Natural killer cell (primary cell): ENCODE data around the gene RAI1. TPM values are rescaled to one million over a fixed set of nuclear protein-coding genes. Genes with fewer than 3 reads are reported as not detected.
A peak's percentile ranks its signal among the peaks of the same experiment; 100 is the strongest.

Source experiments
- ATAC-seq, 3 donors: fragments of 150-1000 bp in 2 of 3; fragments of 200-7000 bp in 1 of 3; cut with Tn5 transposase; 1 replicate in 1 of 3; 2 replicates in 2 of 3; pipeline ENCODE4 v1.10.0; 2021; ENCODE audit warnings: mild to moderate bottlenecking in 2 of 3, moderate library complexity in 2 of 3
- DNase-seq, 2 donors: peaks; one replicate each; pipeline versions ENCODE4 v3.0.0 to v3.0.0-alpha.2; 2013 to 2021; ENCODE audit warnings: mixed read lengths in 1 of 2
- H3K27ac ChIP-seq: one replicate; pipeline ENCODE4 v1.5.1; 2013; ENCODE audit warnings: mild to moderate bottlenecking, low read length
- H3K27me3 ChIP-seq: one replicate; pipeline ENCODE4 v1.6.1; 2013; ENCODE audit warnings: low read length; ENCODE audit not compliant: control insufficient read depth, insufficient read depth
- H3K36me3 ChIP-seq: one replicate; pipeline ENCODE4 v1.6.1; 2013; ENCODE audit warnings: low read length; ENCODE audit not compliant: control insufficient read depth, insufficient read depth
- H3K4me1 ChIP-seq: one replicate; pipeline ENCODE4 v1.6.1; 2013; ENCODE audit warnings: low read length; ENCODE audit not compliant: control insufficient read depth, insufficient read depth
- H3K4me3 ChIP-seq: one replicate; pipeline ENCODE4 v1.5.1; 2013; ENCODE audit warnings: low read length
- H3K9me3 ChIP-seq: one replicate; pipeline ENCODE4 v1.6.1; 2013; ENCODE audit warnings: low read length; ENCODE audit not compliant: control insufficient read depth, insufficient read depth
- H3K27ac Mint-ChIP-seq, 2 donors: one replicate each; pipeline ENCODE4 v1.8.0; 2022; ENCODE audit warnings: mild to moderate bottlenecking in 2 of 2, mixed read lengths in 2 of 2, moderate library complexity in 1 of 2
- H3K27me3 Mint-ChIP-seq, 2 donors: one replicate each; pipeline ENCODE4 v1.8.0; 2022; ENCODE audit warnings: low read depth in 2 of 2, mixed read lengths in 2 of 2
- H3K36me3 Mint-ChIP-seq: one replicate; pipeline ENCODE4 v1.8.0; 2022; ENCODE audit warnings: mixed read lengths
- H3K4me1 Mint-ChIP-seq, 2 donors: one replicate each; pipeline ENCODE4 v1.8.0; 2022; ENCODE audit warnings: mixed read lengths in 2 of 2
- H3K4me3 Mint-ChIP-seq: one replicate; pipeline ENCODE4 v1.8.0; 2022; ENCODE audit warnings: mild to moderate bottlenecking, moderate library complexity, mixed read lengths
- H3K9me3 Mint-ChIP-seq, 2 donors: one replicate each; pipeline ENCODE4 v1.8.0; 2022; ENCODE audit warnings: mixed read lengths in 2 of 2
- CTCF ChIP-seq: fragments of 200-600 bp; IDR thresholded peaks from one replicate; pipeline ENCODE4 v1.8.0; 2022; ENCODE audit warnings: antibody characterized with exemption
- WGBS: methylation state at CpG from one replicate; pipeline ENCODE4 v1.1.7; 2013; ENCODE audit warnings: missing lambda C conversion rate; ENCODE audit not compliant: insufficient coverage; 5-methylcytosine and 5-hydroxymethylcytosine counted together
- intact Hi-C: fragments of 100-400 bp; cut with micrococcal nuclease; formaldehyde crosslinking; loops from one replicate; pipeline ENCODE4 v1.14.2; 2022
- total RNA-seq, 4 donors: library from RNA; stranded (reverse); fragments of 120-200 nt in 1 of 4; gene quantifications; one replicate each; pipeline versions ENCODE4 v1.2.3 to v1.2.4, GENCODE V29; 2013 to 2022

Gene RAI1
- total RNA-seq, 3 donors from 2014 or later (not counting 1 experiment from before 2014, with no cell fraction given) = 39.8 to 55.0 (median 49.4) TPM

- Histone ChIP-seq H3K9me3 (no peaks in the 10 kb centered on the region), H3K4me3 (no peak overlapping the region), H3K36me3 (no peaks in the 10 kb centered on the region), H3K27me3 (no peaks in the 10 kb centered on the region), H3K4me1 (peaks cover 16% of the 10 kb centered on the region), H3K27ac (no peak overlapping the region)
- DNase-seq (no peak), ATAC-seq (no peak)
- Mint-ChIP-seq H3K27ac (peak overlapping the region in 1 of 2 donors; percentile 52), H3K9me3 (no peaks in the 10 kb centered on the region), H3K4me3 (no peak overlapping the region), H3K27me3 (no peaks in the 10 kb centered on the region), H3K36me3 (no peaks in the 10 kb centered on the region), H3K4me1 (peaks cover 0 to 39% of the 10 kb centered on the region in 2 donors)
- intact Hi-C loops = no loop called here
- TF ChIP-seq CTCF = no peak
- WGBS = 90% methylated on average over 10 of the region's 12 CpGs
Observed at GRCh38 chr17:17706140-17707060, 25.1 kb downstream of the RAI1 start.

GRCh38 chr17:17708295-17708694, 27.0 kb downstream of the RAI1 start:
- H3K27me3 ChIP-seq = no peaks in the 10 kb centered on the region
- H3K4me1 ChIP-seq = peaks cover 35% of the 10 kb centered on the region
- H3K9me3 ChIP-seq = no peaks in the 10 kb centered on the region
- ATAC-seq (no peak), DNase-seq (no peak)
- intact Hi-C loops = no loop called here
- H3K36me3 ChIP-seq = no peaks in the 10 kb centered on the region
- no peak overlapping the region for H3K4me3 ChIP-seq
- no peak for TF ChIP-seq CTCF
- Mint-ChIP-seq H3K9me3 (no peaks in the 10 kb centered on the region), H3K4me1 (peaks cover 12 to 39% of the 10 kb centered on the region in 2 donors), H3K27ac (peak overlapping the region in 1 of 2 donors; percentile 31), H3K36me3 (no peaks in the 10 kb centered on the region), H3K4me3 (no peak overlapping the region), H3K27me3 (no peaks in the 10 kb centered on the region)
- H3K27ac ChIP-seq = no peak overlapping the region

- no peaks in the 10 kb centered on the region for H3K36me3 Mint-ChIP-seq
- H3K4me3 Mint-ChIP-seq = no peak overlapping the region
- TF ChIP-seq CTCF = no peak
- 95% methylated on average over 9 of the region's 9 CpGs for WGBS
- no peak for ATAC-seq
- Histone ChIP-seq H3K36me3 (no peaks in the 10 kb centered on the region), H3K27ac (no peak overlapping the region), H3K4me1 (peaks cover 38% of the 10 kb centered on the region), H3K9me3 (no peaks in the 10 kb centered on the region), H3K4me3 (no peak overlapping the region), H3K27me3 (no peaks in the 10 kb centered on the region)
- H3K27me3 Mint-ChIP-seq = no peaks in the 10 kb centered on the region
- peak overlapping the region in 1 of 2 donors; percentile 22 for H3K27ac Mint-ChIP-seq
- peaks cover 14 to 35% of the 10 kb centered on the region in 2 donors for H3K4me1 Mint-ChIP-seq
- intact Hi-C loops = no loop called here
- DNase-seq = no peak
- H3K9me3 Mint-ChIP-seq = no peaks in the 10 kb centered on the region
Observed at GRCh38 chr17:17708816-17709215, 27.6 kb downstream of the RAI1 start.
